Body of pancreas (tissue), 4 donors: ENCODE data around the gene MAP4K3. TPM values are rescaled to one million over a fixed set of nuclear protein-coding genes. Genes with fewer than 3 reads are reported as not detected.

Experiments
- ATAC-seq: fragments of 150-250 bp; one replicate; pipeline ENCODE4 v1.9.1; 2016
- DNase-seq, 4 donors: peaks; one replicate each; pipeline ENCODE4 v3.0.0-alpha.2; 2019
- H3K27ac ChIP-seq, 4 donors: fragments of 200-600 bp; sonication (generic); 1 replicate in 3 of 4; 2 replicates in 1 of 4; pipeline versions ENCODE4 v1.5.1 to v1.6.1; 2016 to 2019; ENCODE audit warnings: mild to moderate bottlenecking in 1 of 4, mixed read lengths in 1 of 4, moderate library complexity in 1 of 4
- H3K27me3 ChIP-seq, 2 donors: fragments of 200-600 bp; sonication (generic); one replicate each; pipeline ENCODE4 v1.6.0; 2016; ENCODE audit warnings: mild to moderate bottlenecking in 1 of 2
- H3K36me3 ChIP-seq, 2 donors: fragments of 200-600 bp; sonication (generic); replicated peaks in 1 of 2; 2 replicates each; pipeline ENCODE4 v1.5.1; 2016; ENCODE audit warnings: low read depth in 2 of 2; ENCODE audit not compliant: insufficient read depth in 1 of 2
- H3K4me1 ChIP-seq: fragments of 200-600 bp; sonication (generic); one replicate; pipeline ENCODE4 v1.6.0; 2016
- H3K4me3 ChIP-seq, 2 donors: fragments of 200-600 bp; sonication (generic); 1 replicate in 1 of 2; 2 replicates in 1 of 2; pipeline ENCODE4 v1.5.1; 2016 to 2019
- H3K9me3 ChIP-seq, 3 donors: fragments of 200-600 bp; sonication (generic); 1 replicate in 2 of 3; 2 replicates in 1 of 3; pipeline ENCODE4 v1.5.1; 2016
- CTCF ChIP-seq, 7 experiments: fragments of 450-650 bp in 4 of 7; fragments of 200-600 bp in 3 of 7; sonication (generic) in 3 of 7; IDR thresholded peaks; one replicate each; pipeline ENCODE4 v1.5.1; 2016 to 2019; ENCODE audit warnings: antibody characterized with exemption in 7 of 7
- POLR2A ChIP-seq, 3 donors: fragments of 450-650 bp; IDR thresholded peaks; one replicate each; pipeline ENCODE4 v1.6.1; 2016; ENCODE audit warnings: antibody characterized with exemption in 3 of 3, mild to moderate bottlenecking in 2 of 3
- WGBS, 2 donors: methylation state at CpG; one replicate each; pipeline ENCODE4 v1.1.5; 2017; 5-methylcytosine and 5-hydroxymethylcytosine counted together
- intact Hi-C: fragments of 100-400 bp; cut with DNase I; formaldehyde crosslinking; loops from one replicate; pipeline ENCODE4 v1.15.1; 2023
- total RNA-seq, 2 donors: library from RNA; depleted of rRNA; stranded (reverse); fragments of >200 nt; gene quantifications; one replicate each; pipeline ENCODE4 v1.1.0, GENCODE V29; 2016

The MAP4K3 gene
- total RNA-seq, 2 donors from 2014 or later: 50.6 to 54.4 TPM

DNA sequence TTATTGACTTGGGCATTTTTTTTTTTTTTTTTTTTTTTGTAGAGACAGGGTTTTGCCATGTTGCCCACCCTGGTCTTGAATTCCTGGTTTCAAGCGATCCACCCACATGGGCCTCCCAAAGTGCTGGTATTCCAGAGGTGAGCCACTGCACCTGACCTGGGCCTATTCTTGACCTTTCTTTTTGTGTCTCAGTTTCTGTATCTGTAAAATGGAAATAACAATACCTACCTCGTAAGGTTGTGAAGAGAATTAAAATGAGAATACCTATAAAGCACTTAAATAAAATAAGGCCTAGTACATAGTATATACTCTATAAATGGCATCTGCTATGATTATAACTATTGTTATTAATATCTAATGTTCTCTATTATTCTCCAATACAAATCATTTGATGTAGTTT lies 15.7 kb downstream of the MAP4K3 start:
- DNase-seq: no peak
- ATAC-seq: no peak
- Histone ChIP-seq H3K4me3 (no peak overlapping the region), H3K9me3 (no peaks in the 10 kb centered on the region), H3K4me1 (peaks cover 30% of the 10 kb centered on the region), H3K27ac (no peak overlapping the region), H3K27me3 (no peaks in the 10 kb centered on the region), H3K36me3 (no peaks in the 10 kb centered on the region)
- no peak for TF ChIP-seq CTCF (IDR thresholded peaks at IDR 0.05)
- no peak for TF ChIP-seq POLR2A (IDR thresholded peaks at IDR 0.05)
- WGBS, 2 donors: 98 to 100% methylated on average over 2 of the region's 2 CpGs
- intact Hi-C loops: no loop called here

DNA sequence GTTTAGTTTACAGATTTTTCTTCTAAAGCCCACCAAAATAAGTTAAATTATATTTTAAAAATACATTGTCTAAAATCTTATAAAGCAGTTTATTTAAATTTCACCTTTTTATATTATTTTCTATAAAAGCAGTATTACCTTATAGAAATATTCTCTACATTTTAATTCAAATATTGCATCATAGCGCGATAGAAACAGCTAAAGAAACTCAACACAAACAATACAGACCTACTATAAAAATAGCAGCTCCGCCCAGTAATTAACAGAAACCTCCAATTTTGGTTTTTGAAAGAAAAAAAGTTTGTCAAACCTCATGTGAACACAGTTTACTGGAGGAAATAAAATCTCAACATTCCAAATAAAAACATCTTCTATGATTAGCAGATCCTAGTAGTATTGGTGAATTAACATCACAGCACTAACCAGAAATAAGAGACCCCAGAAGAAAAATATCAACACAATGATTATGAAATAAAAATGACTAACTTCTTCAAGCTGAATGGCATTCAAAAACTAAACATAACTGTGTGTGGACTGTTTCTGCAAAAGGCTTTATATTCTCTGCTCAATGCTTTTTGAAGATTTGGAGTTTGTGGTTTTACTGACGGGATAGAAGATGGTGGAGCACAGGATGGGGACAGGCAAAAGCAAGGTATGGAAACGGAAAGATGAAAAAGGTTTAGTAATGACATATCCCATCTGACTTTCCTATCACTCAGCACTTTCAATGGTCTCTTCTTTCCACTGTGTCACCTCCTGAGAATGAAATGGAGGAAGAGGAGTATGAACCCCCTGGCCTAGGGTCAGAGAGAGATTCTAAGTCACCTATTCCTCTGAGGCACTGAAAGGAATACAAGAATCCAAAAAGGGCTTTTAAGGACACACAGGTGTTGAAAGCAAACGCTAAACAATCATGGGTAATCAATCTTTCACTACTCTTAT lies 17.5 kb downstream of the MAP4K3 start:
- peaks cover 34% of the 10 kb centered on the region for H3K4me1 ChIP-seq
- no peaks in the 10 kb centered on the region for H3K27me3 ChIP-seq
- no peak overlapping the region for H3K27ac ChIP-seq
- WGBS, 2 donors: 76 to 81% methylated on average over 6 of the region's 6 CpGs
- H3K36me3 ChIP-seq: no peaks in the 10 kb centered on the region
- H3K9me3 ChIP-seq: no peaks in the 10 kb centered on the region
- no peak overlapping the region for H3K4me3 ChIP-seq
- intact Hi-C loops: no loop called here
- DNase-seq (no peak), ATAC-seq (no peak)
- TF ChIP-seq CTCF (IDR thresholded peaks at IDR 0.05): no peak
- no peak for TF ChIP-seq POLR2A (IDR thresholded peaks at IDR 0.05)

- TF ChIP-seq POLR2A (IDR thresholded peaks at IDR 0.05): no peak
- TF ChIP-seq CTCF (IDR thresholded peaks at IDR 0.05): no peak
- Histone ChIP-seq H3K36me3 (no peaks in the 10 kb centered on the region), H3K27me3 (no peaks in the 10 kb centered on the region), H3K9me3 (no peaks in the 10 kb centered on the region), H3K27ac (no peak overlapping the region), H3K4me3 (no peak overlapping the region), H3K4me1 (peaks cover 34% of the 10 kb centered on the region)
- 33 to 38% methylated on average over 5 of the region's 5 CpGs for WGBS, 2 donors
- no peak for ATAC-seq
- intact Hi-C loops: no loop called here
- DNase-seq: no peak
These were observed 18.6 kb downstream of the MAP4K3 start for GRCh38 chr2:39418491-39418890.

DNA sequence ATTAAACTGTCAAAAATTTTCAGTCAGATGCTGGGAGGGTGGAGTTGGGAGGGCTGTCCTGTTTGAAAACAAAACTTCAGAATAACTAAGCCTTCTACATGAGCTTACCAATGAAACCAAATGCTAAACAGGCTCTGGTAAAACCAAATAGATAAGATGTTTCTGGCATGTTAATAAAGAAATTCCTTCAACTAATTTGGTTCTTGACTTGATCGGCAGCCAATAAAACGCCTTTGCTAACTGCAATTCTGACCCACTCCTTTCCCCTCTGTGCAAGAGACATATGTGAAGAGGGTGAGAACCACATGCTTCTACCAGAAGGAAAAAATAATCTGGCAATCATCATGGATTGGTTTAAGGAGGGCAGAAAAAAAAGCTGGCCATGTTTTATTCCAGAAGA lies 20.9 kb downstream of the MAP4K3 start:
- H3K27ac ChIP-seq: no peak overlapping the region
- no peak overlapping the region for H3K4me3 ChIP-seq
- no peaks in the 10 kb centered on the region for H3K36me3 ChIP-seq
- H3K4me1 ChIP-seq: peaks cover 40% of the 10 kb centered on the region
- no peaks in the 10 kb centered on the region for H3K9me3 ChIP-seq
- no peak for ATAC-seq
- intact Hi-C loops: no loop called here
- H3K27me3 ChIP-seq: no peaks in the 10 kb centered on the region
- 36 to 44% methylated on average over 2 of the region's 2 CpGs for WGBS, 2 donors
- TF ChIP-seq POLR2A (IDR thresholded peaks at IDR 0.05) (no peak), CTCF (IDR thresholded peaks at IDR 0.05) (no peak)
- no peak for DNase-seq
